PC-3 (cell line): Measurements from ENCODE around the gene SFXN1. TPM values are rescaled to one million over a fixed set of nuclear protein-coding genes. Genes with fewer than 3 reads are reported as not detected.

Experiments
- ATAC-seq: fragments of 200-7000 bp; cut with Tn5 transposase; 2 replicates; pipeline ENCODE4 v1.9.1; 2020; ENCODE audit warnings: mild to moderate bottlenecking, moderate library complexity
- BruUV-seq: library from RNA; stranded (reverse); fragments of 400-500 nt; replicated peaks from 2 replicates; lab custom pipeline; 2021; lab: Mats Ljungman, UMichigan
- CTCF ChIA-PET: fragments of 300-600 bp; sonication (Branson Sonifier 250); formaldehyde crosslinking; loops from one replicate; lab custom pipeline; 2022; ENCODE audit warnings: antibody characterized with exemption; lab: Charles Lee
- POLR2A ChIA-PET: fragments of 300-600 bp; sonication (Branson Sonifier 250); formaldehyde crosslinking; loops from one replicate; lab custom pipeline; 2022; ENCODE audit warnings: antibody characterized with exemption; ENCODE audit not compliant: unreplicated experiment; lab: Charles Lee
- DNase-seq: peaks from one replicate; pipeline ENCODE4 v3.0.0-alpha.2; 2015
- H2AFZ ChIP-seq: fragments of 300-600 bp; sonication (generic); 2 replicates; pipeline ENCODE4 v1.6.0; 2016; ENCODE audit warnings: antibody characterized with exemption, low read length
- H3F3A ChIP-seq: fragments of 300-600 bp; sonication (generic); one replicate; pipeline ENCODE4 v1.6.0; 2017; ENCODE audit warnings: antibody characterized with exemption, low read length, control low read depth, mild to moderate bottlenecking; ENCODE audit not compliant: unreplicated experiment
- H3K27ac ChIP-seq: fragments of 300-600 bp; sonication (generic); 2 replicates; pipeline ENCODE4 v1.5.1; 2016; ENCODE audit warnings: mild to moderate bottlenecking, low read length
- H3K27me3 ChIP-seq: fragments of 300-600 bp; sonication (generic); 2 replicates; pipeline ENCODE4 v1.6.1; 2016; ENCODE audit warnings: low read length, mixed read lengths
- H3K36me3 ChIP-seq: fragments of 300-600 bp; sonication (generic); 2 replicates; pipeline ENCODE4 v1.6.1; 2016; ENCODE audit warnings: low read depth, mixed run types, low read length, mixed read lengths
- H3K4me1 ChIP-seq: fragments of 300-600 bp; sonication (generic); 2 replicates; pipeline ENCODE4 v1.5.1; 2016; ENCODE audit warnings: low read length; ENCODE audit not compliant: insufficient read depth
- H3K4me2 ChIP-seq: fragments of 300-600 bp; sonication (generic); 2 replicates; pipeline ENCODE4 v1.6.0; 2016; ENCODE audit warnings: low read length
- H3K4me3 ChIP-seq: fragments of 300-600 bp; sonication (generic); 2 replicates; pipeline ENCODE4 v1.5.1; 2016; ENCODE audit warnings: mild to moderate bottlenecking, low read length, mixed read lengths
- H3K79me2 ChIP-seq: fragments of 300-600 bp; sonication (generic); 2 replicates; pipeline ENCODE4 v1.6.1; 2017; ENCODE audit warnings: low read length, mixed read lengths
- H3K9ac ChIP-seq: fragments of 300-600 bp; sonication (generic); 2 replicates; pipeline ENCODE4 v1.6.0; 2016; ENCODE audit warnings: mild to moderate bottlenecking, low read length
- H3K9me2 ChIP-seq: fragments of 300-600 bp; sonication (generic); replicated peaks from 2 replicates; pipeline ENCODE4 v1.6.1; 2016; ENCODE audit warnings: mixed run types, low read length, mixed read lengths
- H3K9me3 ChIP-seq: fragments of 300-600 bp; sonication (generic); 2 replicates; pipeline ENCODE4 v1.6.1; 2016; ENCODE audit warnings: low read length, mixed read lengths
- H4K20me1 ChIP-seq: fragments of 300-600 bp; sonication (generic); 2 replicates; pipeline ENCODE4 v1.6.1; 2016; ENCODE audit warnings: low read length, mixed read lengths
- CTCF ChIP-seq: fragments of 300-600 bp; sonication (generic); conservative IDR thresholded peaks from 2 replicates; pipeline ENCODE4 v1.5.1; 2017; ENCODE audit warnings: antibody characterized with exemption, low read depth, mild to moderate bottlenecking, low read length
- EZH2 ChIP-seq: fragments of 300-600 bp; sonication (generic); IDR thresholded peaks from one replicate; pipeline ENCODE4 v1.6.1; 2017; ENCODE audit warnings: antibody characterized with exemption, mild to moderate bottlenecking, low read length; ENCODE audit not compliant: unreplicated experiment
- EZH2phosphoT487 ChIP-seq: fragments of 300-600 bp; sonication (generic); IDR thresholded peaks from 2 replicates; pipeline ENCODE4 v1.6.1; 2018; ENCODE audit warnings: mild to moderate bottlenecking, antibody characterized with exemption, low read length, borderline replicate concordance
- intact Hi-C: fragments of 100-400 bp; cut with micrococcal nuclease; formaldehyde crosslinking; loops from 2 replicates; pipeline ENCODE4 v1.9.0; 2023
- total RNA-seq: library from RNA; depleted of rRNA; stranded (reverse); fragments of >200 nt; gene quantifications from 2 replicates; pipeline ENCODE4 v1.2.3, GENCODE V29; 2014

The SFXN1 gene
- total RNA-seq, 1 experiment from 2014 or later, result 46.5 TPM

- Histone ChIP-seq H3K79me2 (no peaks in the 10 kb centered on the region), H3K4me2 (no peak overlapping the region), H4K20me1 (no peaks in the 10 kb centered on the region), H3K9ac (no peak overlapping the region), H3F3A (no peaks in the 10 kb centered on the region), H2AFZ (no peak overlapping the region), H3K9me2 (no peaks in the 10 kb centered on the region), H3K4me3 (no peak overlapping the region), H3K27me3 (no peaks in the 10 kb centered on the region), H3K9me3 (no peaks in the 10 kb centered on the region), H3K36me3 (no peaks in the 10 kb centered on the region), H3K27ac (no peak overlapping the region), H3K4me1 (no peaks in the 10 kb centered on the region)
- no TSS peak for BruUV-seq
- TF ChIP-seq CTCF (no peak), EZH2phosphoT487 (no peak), EZH2 (no peak)
- intact Hi-C loops, result no loop called here
- ChIA-PET CTCF (no interaction called here), POLR2A (no interaction called here)
- ATAC-seq (no peak), DNase-seq (no peak)
Measured at GRCh38 chr5:175538576-175538975, 60.2 kb downstream of the SFXN1 start.

GRCh38 chr5:175539936-175540335, 61.6 kb downstream of the SFXN1 start:
- intact Hi-C loops, result no loop called here
- Histone ChIP-seq H3K36me3 (no peaks in the 10 kb centered on the region), H2AFZ (no peak overlapping the region), H3K4me1 (no peaks in the 10 kb centered on the region), H3K9ac (no peak overlapping the region), H4K20me1 (no peaks in the 10 kb centered on the region), H3K9me2 (no peaks in the 10 kb centered on the region), H3K4me2 (no peak overlapping the region), H3K4me3 (no peak overlapping the region), H3K27me3 (no peaks in the 10 kb centered on the region), H3K9me3 (no peaks in the 10 kb centered on the region), H3F3A (no peaks in the 10 kb centered on the region), H3K79me2 (no peaks in the 10 kb centered on the region), H3K27ac (no peak overlapping the region)
- ChIA-PET CTCF (no interaction called here), POLR2A (no interaction called here)
- DNase-seq (no peak), ATAC-seq (no peak)
- BruUV-seq, result no TSS peak
- TF ChIP-seq EZH2 (no peak), EZH2phosphoT487 (no peak), CTCF (no peak)

GRCh38 chr5:175541264-175541663, 62.9 kb downstream of the SFXN1 start:
- Histone ChIP-seq H2AFZ (no peak overlapping the region), H3F3A (no peaks in the 10 kb centered on the region), H3K9me2 (no peaks in the 10 kb centered on the region), H3K27ac (no peak overlapping the region), H3K27me3 (no peaks in the 10 kb centered on the region), H3K4me2 (no peak overlapping the region), H3K4me3 (no peak overlapping the region), H3K9me3 (no peaks in the 10 kb centered on the region), H3K79me2 (no peaks in the 10 kb centered on the region), H3K9ac (no peak overlapping the region), H3K4me1 (no peaks in the 10 kb centered on the region), H3K36me3 (no peaks in the 10 kb centered on the region), H4K20me1 (no peaks in the 10 kb centered on the region)
- intact Hi-C loops, result no loop called here
- CTCF ChIA-PET, result no interaction called here
- BruUV-seq, result no TSS peak
- no peak for TF ChIP-seq EZH2phosphoT487
- TF ChIP-seq EZH2, result no peak
- no peak for TF ChIP-seq CTCF
- POLR2A ChIA-PET, result no interaction called here
- ATAC-seq (no peak), DNase-seq (no peak)
